Suprapubic skin (tissue), 4 donors: Measurements from ENCODE around the gene LIN7A. TPM values are rescaled to one million over a fixed set of nuclear protein-coding genes. Genes with fewer than 3 reads are reported as not detected.

Source experiments
- DNase-seq, 2 donors: peaks; one replicate each; pipeline ENCODE4 v3.0.0-alpha.2; 2019; ENCODE audit warnings: low spot score in 2 of 2
- H3K27ac ChIP-seq: fragments of 200-600 bp; sonication (generic); one replicate; pipeline ENCODE4 v1.5.1; 2019
- H3K27me3 ChIP-seq: fragments of 200-600 bp; sonication (generic); one replicate; pipeline ENCODE4 v1.5.1; 2019
- H3K36me3 ChIP-seq: fragments of 200-600 bp; sonication (generic); one replicate; pipeline ENCODE4 v1.5.1; 2019
- H3K4me1 ChIP-seq: fragments of 200-600 bp; sonication (generic); one replicate; pipeline ENCODE4 v1.5.1; 2019
- H3K4me3 ChIP-seq: fragments of 200-600 bp; sonication (generic); one replicate; pipeline ENCODE4 v1.5.1; 2019; ENCODE audit warnings: mild to moderate bottlenecking
- H3K9me3 ChIP-seq: fragments of 200-600 bp; sonication (generic); one replicate; pipeline ENCODE4 v1.5.1; 2019
- EP300 ChIP-seq: sonication (generic); formaldehyde crosslinking; IDR thresholded peaks from one replicate; pipeline ENCODE4 v1.6.1; 2017; ENCODE audit warnings: antibody characterized with exemption
- POLR2A ChIP-seq, 2 donors: fragments of 450-650 bp; IDR thresholded peaks; one replicate each; pipeline ENCODE4 v1.6.1; 2017; ENCODE audit warnings: antibody characterized with exemption in 2 of 2, mild to moderate bottlenecking in 2 of 2, moderate library complexity in 2 of 2
- POLR2AphosphoS5 ChIP-seq, 3 donors: sonication (generic); formaldehyde crosslinking; IDR thresholded peaks; one replicate each; pipeline ENCODE4 v1.6.1; 2017; ENCODE audit warnings: antibody characterized with exemption in 3 of 3
- WGBS: methylation state at CpG from one replicate; pipeline ENCODE4 v1.1.5; 2018; 5-methylcytosine and 5-hydroxymethylcytosine counted together
- total RNA-seq, 4 donors: library from RNA; depleted of rRNA; stranded (reverse); fragments of >200 nt; gene quantifications; one replicate each; pipeline ENCODE4 v1.1.0, GENCODE V29; 2016
- TF ChIP-seq, protein P1 (sequence below), 2 donors: fragments of 200-600 bp in 1 of 2; fragments of 450-650 bp in 1 of 2; sonication (generic) in 1 of 2; IDR thresholded peaks; one replicate each; pipeline ENCODE4 v1.5.1; 2016 to 2019; ENCODE audit warnings: antibody characterized with exemption in 2 of 2, mild to moderate bottlenecking in 1 of 2, moderate library complexity in 1 of 2

LIN7A gene
- total RNA-seq, 4 donors from 2014 or later, result 0.30 to 2.6 (median 0.81) TPM

DNA sequence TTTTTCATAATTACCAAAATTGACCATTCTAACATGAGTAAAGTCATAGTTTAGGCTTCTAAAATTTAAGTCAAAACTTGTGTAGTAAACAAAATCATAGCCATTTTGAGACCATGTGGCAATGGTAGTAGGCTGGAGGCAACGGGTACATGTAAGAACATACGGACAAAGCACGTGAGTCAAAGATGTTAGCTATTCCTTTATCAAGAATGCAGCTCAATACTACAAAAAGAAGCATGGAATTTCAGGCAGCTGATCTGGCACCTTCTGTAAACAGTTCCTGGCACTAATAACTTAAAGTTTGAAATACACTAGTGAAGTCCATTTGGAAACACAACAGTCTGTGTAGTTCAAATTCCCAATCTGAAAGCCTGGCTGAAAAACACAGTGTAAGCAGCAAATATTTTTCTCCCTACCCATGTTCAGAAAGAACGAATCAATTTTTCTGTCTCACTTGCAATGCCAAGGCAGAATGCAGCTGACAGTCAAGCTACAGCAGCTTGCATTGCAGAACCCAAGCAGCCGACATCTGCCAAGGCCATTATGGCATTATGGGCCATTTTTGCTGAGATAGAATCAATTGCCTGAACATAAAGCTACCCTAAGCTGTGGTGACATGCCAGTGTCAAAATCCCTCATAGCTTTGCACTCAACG is 191.8 kb downstream of the LIN7A start:
- DNase-seq, result no peak
- no peaks in the 10 kb centered on the region for H3K27me3 ChIP-seq
- WGBS, result 43% methylated on average over 6 of the region's 6 CpGs
- H3K9me3 ChIP-seq, result no peaks in the 10 kb centered on the region
- no peaks in the 10 kb centered on the region for H3K36me3 ChIP-seq
- no peak overlapping the region for H3K4me3 ChIP-seq
- no peak overlapping the region for H3K27ac ChIP-seq
- no peaks in the 10 kb centered on the region for H3K4me1 ChIP-seq
- TF ChIP-seq POLR2A (IDR thresholded peaks at IDR 0.05) (no peak), POLR2AphosphoS5 (IDR thresholded peaks at IDR 0.05) (no peak), EP300 (no peak)
- TF ChIP-seq, protein P1, sequence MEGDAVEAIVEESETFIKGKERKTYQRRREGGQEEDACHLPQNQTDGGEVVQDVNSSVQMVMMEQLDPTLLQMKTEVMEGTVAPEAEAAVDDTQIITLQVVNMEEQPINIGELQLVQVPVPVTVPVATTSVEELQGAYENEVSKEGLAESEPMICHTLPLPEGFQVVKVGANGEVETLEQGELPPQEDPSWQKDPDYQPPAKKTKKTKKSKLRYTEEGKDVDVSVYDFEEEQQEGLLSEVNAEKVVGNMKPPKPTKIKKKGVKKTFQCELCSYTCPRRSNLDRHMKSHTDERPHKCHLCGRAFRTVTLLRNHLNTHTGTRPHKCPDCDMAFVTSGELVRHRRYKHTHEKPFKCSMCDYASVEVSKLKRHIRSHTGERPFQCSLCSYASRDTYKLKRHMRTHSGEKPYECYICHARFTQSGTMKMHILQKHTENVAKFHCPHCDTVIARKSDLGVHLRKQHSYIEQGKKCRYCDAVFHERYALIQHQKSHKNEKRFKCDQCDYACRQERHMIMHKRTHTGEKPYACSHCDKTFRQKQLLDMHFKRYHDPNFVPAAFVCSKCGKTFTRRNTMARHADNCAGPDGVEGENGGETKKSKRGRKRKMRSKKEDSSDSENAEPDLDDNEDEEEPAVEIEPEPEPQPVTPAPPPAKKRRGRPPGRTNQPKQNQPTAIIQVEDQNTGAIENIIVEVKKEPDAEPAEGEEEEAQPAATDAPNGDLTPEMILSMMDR (IDR thresholded peaks at IDR 0.05), result no peak

Other genes with a start within 250 kb of the LIN7A start
- not detected for gene MYF6, start 230.3 kb downstream of the LIN7A start, total RNA-seq
- gene MYF5, start 221.0 kb downstream of the LIN7A start, total RNA-seq, result not detected
- 10 to 100 TPM in 1 of 4 donors, 1 to 10 TPM in 3; 4.0 to 10.4 (median 6.2) TPM for gene ACSS3, start 140.1 kb upstream of the LIN7A start, total RNA-seq